VCaP (cell line): ENCODE data around the gene ARHGEF7.

ENCODE experiments used
- H3K27ac ChIP-seq: fragments of 450-650 bp; 2 replicates; pipeline ENCODE4 v1.5.1; 2017
- CTCF ChIP-seq: fragments of 450-650 bp; conservative IDR thresholded peaks from 2 replicates; pipeline ENCODE4 v1.5.1; 2017; ENCODE audit warnings: mild to moderate bottlenecking, moderate library complexity

ARHGEF7 gene

GRCh38 chr13:111322916-111323331 lies 207.8 kb downstream of the ARHGEF7 start:
- no peak overlapping the region for H3K27ac ChIP-seq
- TF ChIP-seq CTCF, result no peak

GRCh38 chr13:111323549-111323948 lies 208.4 kb downstream of the ARHGEF7 start:
- H3K27ac ChIP-seq, result no peak overlapping the region
- TF ChIP-seq CTCF, result no peak

- TF ChIP-seq CTCF, result no peak
- H3K27ac ChIP-seq, result no peak overlapping the region
These were observed 209.0 kb downstream of the ARHGEF7 start for GRCh38 chr13:111323950-111324651.

- TF ChIP-seq CTCF, result no peak
- H3K27ac ChIP-seq, result no peak overlapping the region
These were observed 209.6 kb downstream of the ARHGEF7 start for GRCh38 chr13:111324736-111325135.

GRCh38 chr13:111325146-111325890 lies 210.2 kb downstream of the ARHGEF7 start:
- TF ChIP-seq CTCF, result no peak
- no peak overlapping the region for H3K27ac ChIP-seq

GRCh38 chr13:111325941-111326620 lies 211.0 kb downstream of the ARHGEF7 start:
- TF ChIP-seq CTCF, result no peak
- H3K27ac ChIP-seq, result no peak overlapping the region

GRCh38 chr13:111326621-111326965 lies 211.5 kb downstream of the ARHGEF7 start:
- no peak for TF ChIP-seq CTCF

More at GRCh38 chr13:111326621-111326965, 211.5 kb downstream of the ARHGEF7 start:
- no peak overlapping the region for H3K27ac ChIP-seq
